GM18499 (cell line): ENCODE results near the gene PKD1.
"Not testable (repeated sequence)": the region's sequence is repeated elsewhere in the genome, so short reads cannot be mapped to it uniquely, and the experiment has no call there.

Experiments used
- ATAC-seq: cut with Tn5 transposase; IDR thresholded peaks from one replicate; pipeline ENCODE4 v1.9.1; 2021; ENCODE audit warnings: moderate number of reproducible peaks; ENCODE audit not compliant: insufficient read depth, unreplicated experiment

The PKD1 gene

DNA sequence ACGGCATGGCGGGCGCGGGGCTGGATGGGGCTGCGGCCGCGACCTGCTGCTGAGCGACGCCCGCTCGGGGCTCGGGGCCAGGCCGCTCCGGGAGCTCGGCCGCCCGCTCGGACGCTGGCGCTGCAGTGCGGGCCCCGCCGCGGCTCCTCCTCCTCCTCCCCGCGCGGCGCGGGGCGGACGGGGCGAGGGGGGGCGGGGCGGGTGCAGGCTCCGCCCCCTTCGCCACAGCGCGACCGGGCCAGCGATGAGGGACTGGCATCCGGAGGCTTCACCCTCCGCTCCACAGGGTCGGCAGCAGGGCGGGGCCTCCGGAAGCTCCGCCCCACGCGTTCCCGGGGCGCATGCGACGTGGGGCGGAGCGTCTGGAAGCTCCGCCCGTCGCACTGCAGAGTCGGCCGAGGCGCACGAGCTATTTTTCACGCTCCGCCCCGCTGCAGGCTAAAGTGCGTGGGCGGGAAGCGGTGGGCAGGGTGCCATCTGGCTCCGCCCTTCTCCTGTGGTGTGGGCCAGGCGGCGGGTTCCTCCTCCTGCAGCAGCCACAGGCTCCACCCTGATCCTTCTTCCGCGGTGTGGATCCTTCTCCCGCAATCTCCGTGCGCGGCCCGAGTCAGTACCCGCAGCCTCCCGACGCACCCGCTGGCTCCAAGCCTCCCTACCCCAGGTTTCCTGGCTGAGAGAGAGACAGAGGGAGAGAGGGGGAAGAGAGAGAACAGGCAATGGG, at the start of gene PKD1:
Gene PKD1, minus strand, starts transcription at position 129 of the 721 bp plus-strand sequence. CDS start 209 bp downstream, outside the sequence.
- not testable (repeated sequence) for ATAC-seq

DNA sequence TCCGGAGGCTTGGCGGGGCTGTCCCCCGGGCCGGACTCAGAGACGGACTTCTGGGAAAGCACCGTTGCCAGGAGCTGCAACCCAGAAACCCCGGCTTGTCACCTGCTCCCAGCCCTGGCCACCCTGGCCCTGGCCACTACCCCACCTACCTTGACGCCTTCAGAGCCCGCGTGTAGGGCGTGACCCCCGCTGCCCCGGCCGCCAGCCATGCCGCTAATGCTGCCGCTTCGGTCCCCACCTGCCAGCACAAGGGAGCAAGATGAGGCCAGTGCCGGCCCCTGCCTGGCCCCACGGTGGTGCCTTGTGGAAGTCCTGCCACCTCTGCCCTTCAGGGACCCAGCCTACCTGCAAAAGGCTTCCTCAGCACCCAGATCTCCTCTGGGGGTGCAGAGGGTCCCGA, 49.3 kb upstream of the PKD1 start:
- ATAC-seq: no peak

DNA sequence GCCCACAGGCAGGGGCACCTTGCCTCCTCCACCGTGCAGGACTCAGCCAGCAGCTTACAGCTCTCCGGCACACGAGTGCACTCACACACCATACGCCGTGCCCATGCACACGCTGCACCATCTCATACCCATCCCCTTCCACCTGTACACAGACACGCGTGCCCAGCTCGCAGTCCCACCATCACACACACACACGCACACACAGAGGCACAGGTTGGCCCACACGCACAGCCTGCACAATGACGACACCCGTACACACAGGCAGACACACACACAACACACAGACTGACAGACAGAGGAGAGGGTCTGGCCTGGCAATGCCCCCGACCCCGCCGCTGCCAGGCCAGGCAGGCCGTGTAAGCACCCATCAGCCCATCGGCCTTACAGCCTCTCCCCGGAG, 48.6 kb upstream of the PKD1 start:
- no peak for ATAC-seq

DNA sequence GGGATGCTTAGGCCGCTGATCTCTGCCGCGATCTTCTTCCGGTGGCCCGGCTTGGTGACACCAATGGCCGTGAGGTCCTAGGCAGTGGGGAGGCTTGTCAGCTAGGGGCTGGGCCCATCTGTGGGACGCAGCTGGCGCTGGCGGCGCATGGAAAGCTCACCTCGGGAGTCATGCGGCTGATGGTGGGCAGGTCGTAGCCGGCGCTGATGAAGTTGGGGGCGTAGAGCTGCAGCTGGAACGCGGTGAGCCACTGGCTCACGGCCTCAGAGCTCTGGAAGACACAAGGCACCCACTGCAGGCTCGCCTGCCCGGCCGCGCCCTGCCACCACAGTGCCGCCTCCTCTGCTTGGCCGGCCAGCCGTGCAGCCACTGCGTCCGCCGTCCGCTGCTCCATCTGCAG, 48.0 kb upstream of the PKD1 start:
- ATAC-seq: no peak

DNA sequence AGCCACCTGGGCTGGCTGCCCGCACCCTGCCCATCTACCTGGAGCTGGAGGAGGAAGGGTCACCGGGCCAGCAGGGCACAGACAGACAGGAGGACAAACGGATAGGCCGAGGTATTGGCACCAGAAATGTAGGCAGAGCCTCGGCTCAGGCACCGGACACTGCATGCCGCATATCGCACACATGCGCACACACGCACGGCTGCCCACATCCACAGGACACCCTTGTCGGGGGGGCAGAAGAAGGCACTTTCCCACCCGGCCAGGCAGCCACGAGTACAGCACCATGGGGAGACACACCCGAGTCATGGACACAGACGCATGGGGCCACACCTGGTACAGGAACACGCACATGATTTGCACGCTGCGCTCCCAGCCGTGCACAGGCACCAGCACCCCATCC, 46.3 kb upstream of the PKD1 start:
- ATAC-seq: no peak

DNA sequence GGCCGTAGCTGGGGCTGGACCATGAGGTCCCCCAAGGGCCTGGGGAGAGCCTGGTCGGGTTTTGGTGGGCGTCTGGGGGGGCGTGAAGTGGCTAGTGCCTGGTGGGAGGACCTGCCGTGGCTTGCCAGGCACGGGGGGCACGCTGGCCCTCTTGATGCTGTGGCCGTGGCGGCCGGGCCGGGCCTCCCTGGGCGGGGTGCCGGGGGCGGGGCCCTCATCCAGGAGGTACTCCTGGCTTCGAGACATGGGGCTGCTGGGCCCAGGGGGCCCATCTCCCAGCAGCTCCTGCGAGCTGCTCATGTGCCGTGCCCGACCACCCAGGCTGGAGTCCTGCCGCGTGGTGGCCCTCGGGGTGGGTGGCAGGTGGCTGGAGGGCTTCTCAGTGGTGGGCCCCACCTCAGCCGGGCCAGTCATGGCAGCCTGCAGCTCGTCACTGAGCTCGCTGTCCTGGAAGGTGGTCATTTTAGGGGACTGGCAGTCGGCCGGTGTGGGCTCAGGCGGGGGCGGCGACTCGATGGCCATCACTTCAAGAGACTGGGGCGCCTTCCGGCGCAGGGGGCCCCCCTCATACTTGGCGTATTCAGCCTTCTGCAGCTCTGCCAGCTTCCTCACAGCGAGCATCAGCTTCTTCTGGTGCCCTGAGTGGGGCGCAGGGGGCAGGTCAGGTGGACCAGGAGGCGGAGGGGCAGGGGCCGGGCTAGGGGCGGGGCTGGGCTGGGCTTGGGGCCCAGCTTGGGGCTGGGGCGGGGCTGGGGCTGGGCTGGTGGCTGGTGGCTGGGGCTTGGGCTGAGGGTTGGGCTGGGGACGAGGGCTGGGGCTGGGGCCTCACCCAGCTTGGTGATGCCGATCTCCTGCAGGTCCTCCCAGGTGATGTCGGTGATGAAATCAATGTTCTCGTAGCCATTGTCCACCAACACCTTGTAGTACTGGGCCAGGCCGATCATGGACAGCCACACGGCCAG, 45.5 kb upstream of the PKD1 start:
- no peak for ATAC-seq

DNA sequence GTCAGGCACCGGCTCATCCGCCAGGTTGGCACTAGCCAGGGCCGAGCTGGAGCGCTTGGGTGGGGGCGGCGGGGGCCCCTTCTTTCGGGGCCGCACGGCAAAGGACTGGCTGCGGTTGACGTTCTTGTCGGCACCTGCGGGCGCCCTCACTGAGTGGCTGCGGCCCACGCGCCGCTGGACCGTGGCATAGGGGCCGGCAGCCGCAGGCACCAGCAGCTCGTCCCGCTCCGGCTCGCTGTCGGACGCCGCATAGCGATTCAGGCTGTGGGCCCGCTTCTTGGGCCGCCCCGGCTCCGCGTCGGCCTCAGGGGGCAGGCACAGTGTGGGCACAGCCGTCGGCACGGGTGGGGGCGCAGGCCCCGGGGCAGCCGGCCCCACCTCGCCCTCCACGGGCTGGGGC, 44.8 kb upstream of the PKD1 start:
- no peak for ATAC-seq

DNA sequence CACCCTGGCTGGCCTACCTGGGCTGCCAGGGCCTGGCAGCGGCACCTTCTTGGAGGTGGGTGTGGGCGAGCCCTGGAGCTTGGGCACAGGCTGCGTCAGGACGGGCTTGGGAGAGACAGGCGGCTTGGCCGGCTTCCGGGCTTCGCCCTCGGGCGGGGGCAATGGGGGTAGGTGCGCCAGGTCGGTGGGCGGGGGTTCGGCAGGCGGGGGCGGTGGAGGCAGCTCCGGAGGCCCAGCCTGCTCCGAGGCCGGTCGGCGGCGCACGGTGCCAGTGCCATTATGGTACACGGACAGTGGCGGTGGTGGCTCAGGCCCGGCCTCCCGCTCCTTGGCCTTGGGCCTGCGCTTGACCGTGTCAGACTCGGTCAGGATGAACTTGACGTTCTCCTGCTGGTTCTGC, 43.9 kb upstream of the PKD1 start:
- no peak for ATAC-seq

DNA sequence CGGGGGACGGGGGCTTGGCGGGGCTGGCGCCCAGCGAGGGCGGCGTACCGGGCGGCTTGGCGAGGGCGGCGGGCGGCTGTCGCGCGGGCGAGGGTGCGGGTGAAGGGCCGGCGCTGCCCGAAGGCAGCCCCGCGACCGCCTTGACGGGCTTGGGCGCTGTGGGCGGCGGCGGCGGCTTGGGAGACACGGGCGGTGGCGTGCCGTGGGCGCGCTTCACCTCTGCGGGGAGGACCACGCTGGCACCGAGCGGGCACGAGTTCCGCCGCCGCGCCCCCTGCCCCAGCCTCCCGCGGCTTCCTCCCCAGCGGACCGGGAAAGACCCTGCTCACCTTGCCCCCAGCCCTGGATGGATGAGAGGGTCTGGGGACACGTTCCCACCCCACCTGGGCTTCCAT, 43.4 kb upstream of the PKD1 start:
- ATAC-seq: no peak

DNA sequence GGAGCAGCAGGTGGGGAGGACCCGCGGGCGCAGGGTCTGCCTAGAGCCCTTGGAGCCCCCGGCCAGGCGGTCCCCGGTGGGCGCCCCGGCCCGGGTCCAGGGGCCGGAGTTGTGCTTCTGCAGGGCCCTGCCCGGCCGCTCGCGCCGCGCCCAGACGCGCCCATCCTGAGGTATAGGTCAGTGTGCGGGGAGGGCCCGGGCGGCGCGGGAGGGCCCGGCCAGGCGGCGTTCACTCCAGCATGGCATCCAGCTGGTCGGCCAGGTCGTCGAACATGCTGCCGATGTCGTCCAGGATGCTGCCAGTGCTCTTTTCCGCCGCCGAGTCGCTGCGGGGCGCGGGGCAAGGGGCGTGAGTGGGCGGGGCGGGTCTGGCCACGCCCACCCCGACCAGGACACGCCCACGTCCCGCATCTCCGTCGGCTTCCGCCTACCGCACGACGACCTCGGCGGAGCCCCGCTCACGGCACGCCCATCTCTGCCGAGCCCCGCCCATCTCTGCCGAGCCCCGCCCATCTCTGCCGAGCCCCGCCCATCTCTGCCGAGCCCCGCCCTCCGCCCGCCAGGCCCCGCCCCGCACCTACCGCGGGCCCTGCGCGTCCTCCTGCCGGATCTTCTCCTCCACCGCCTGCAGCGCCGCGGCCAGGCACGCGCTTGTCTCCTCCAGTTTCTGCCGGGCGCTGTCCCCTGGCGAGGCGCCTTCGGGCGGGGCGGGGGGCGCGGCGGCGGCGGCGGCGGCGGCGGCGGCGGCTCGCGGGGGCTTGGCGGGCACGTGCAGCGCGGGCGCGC, 42.8 kb upstream of the PKD1 start:
- no peak for ATAC-seq

DNA sequence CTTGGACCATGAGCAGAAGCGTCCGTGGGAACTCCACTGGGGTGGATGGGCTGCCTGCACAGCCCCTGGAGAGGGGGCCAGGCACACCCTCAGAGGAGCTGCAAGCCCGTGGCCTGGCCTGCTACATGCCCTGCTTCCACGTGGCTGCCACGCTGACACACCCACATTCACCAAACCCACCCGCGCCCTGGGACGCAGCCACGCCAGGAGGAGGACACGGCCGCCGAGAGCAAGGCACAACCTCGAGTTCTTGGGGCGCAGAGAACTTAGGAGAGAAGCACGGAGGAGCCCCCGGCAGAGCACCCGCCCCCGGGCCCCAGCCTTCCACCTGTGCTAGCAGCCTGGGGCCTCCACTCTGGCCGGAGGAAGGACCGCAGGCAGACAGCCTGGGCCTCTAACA, 41.9 kb upstream of the PKD1 start:
- no peak for ATAC-seq

DNA sequence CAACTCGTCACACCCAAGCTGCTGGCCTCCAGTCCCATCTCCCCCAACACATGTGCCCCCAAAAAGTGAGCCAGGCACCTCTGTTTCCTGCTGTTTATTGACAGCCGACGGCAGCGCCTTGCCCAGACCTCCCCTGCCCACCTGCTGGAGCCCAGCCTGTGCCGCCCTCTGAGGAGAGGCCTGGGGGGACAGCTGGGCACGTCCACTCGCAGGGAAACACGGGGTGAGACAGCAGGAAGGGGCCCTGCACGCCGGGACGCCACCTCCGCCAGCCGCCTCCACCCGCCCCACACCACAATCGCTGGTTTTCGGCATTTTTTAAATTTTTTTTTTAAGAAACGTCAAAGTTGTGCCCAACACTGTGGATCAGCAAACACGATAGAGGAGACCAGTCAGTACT, 41.4 kb upstream of the PKD1 start:
- no peak for ATAC-seq

DNA sequence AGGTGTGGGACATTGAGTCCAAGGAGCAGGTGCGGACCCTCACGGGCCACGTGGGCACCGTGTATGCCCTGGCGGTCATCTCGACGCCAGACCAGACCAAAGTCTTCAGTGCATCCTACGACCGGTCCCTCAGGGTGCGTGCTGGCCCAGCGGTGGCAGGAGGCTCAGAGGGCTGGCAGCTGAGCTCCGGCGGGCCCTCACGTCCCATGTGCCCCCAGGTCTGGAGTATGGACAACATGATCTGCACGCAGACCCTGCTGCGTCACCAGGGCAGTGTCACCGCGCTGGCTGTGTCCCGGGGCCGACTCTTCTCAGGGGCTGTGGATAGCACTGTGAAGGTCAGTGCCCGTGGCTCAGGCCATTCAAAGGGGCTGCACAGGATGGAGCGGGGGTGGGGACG, 40.3 kb upstream of the PKD1 start:
- no peak for ATAC-seq

DNA sequence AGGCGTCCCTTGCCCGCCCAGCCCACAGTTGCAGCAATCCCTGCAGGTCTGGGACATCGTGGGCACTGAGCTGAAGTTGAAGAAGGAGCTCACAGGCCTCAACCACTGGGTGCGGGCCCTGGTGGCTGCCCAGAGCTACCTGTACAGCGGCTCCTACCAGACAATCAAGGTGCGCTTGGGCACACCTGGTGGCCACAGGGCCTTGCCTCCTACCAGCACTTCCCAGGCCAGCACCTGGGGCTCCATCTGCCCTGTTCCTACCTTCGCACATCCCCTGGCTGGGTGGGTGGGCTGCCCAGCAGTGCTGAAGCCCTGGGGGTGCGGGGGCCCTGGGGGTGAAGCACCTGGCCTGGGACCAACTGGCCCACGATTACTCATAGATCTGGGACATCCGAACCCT, 39.8 kb upstream of the PKD1 start:
- no peak for ATAC-seq

DNA sequence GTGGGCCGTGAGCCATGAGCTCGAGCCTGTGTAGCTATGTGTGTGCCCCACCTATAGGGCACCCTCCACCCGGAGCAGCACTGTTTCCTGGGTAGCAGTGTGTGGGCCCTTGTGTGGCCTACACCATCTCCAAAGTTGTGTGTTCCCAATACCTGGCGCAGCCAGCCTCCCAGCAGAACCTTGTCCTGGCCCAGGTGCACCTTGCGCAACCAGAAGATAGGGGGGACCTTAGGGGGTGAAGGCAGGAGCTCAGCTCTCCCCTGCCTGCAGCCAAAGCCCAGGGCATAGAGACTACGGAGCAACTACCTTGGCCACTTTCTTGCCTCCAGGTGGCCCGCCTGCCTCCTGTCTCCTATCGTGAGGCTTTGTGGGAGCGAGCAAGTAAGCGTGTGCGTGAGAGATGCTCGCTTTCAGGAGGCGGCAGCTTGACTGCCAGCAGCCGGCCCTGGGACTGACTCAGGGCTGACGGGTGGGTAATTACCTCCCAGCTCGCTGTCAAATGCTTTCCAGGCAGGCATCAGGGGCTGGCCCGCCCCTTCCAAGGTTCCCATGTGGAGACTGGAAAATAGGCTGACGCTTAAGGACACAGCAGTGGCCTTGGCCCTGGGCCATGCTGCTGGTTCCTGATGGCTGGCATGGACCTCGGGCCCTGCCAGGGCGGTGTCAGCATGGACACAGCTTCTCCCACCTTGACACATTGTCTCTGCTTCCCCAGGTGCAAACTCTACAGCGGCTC, 38.9 kb upstream of the PKD1 start:
- no peak for ATAC-seq

DNA sequence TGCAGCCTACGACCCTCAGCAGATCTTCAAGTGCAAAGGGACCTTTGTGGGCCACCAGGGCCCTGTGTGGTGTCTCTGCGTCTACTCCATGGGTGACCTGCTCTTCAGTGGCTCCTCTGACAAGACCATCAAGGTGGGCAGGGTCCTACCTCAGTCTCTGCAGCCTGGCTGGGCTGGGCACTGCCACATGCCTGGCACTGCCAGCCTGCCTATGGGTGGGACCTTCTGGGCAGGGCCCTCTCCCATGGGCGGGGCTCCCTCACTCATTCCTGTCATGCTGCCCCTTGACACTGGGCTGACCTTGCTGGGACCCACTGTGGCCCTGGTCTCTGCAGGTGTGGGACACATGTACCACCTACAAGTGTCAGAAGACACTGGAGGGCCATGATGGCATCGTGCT, 38.2 kb upstream of the PKD1 start:
- no peak for ATAC-seq

DNA sequence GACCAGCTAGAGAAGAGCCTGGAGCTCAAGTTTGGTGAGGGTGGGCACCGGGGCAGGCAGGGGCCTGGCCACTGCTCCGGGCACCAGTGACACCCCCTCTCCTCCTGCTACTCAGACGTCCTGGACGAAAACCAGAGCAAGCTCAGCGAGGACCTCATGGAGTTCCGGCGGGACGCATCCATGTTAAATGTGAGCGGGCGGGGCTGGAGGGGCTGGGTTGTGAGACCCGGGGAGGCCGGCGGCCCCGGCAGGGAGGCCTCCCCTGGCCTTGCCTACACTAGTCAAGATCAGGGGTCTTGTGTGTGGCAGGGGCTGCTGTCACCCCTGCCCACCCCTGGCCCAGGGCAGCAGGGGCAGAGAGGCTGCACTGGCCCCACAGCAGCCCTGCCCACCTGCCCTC, 37.7 kb upstream of the PKD1 start:
- ATAC-seq: no peak

DNA sequence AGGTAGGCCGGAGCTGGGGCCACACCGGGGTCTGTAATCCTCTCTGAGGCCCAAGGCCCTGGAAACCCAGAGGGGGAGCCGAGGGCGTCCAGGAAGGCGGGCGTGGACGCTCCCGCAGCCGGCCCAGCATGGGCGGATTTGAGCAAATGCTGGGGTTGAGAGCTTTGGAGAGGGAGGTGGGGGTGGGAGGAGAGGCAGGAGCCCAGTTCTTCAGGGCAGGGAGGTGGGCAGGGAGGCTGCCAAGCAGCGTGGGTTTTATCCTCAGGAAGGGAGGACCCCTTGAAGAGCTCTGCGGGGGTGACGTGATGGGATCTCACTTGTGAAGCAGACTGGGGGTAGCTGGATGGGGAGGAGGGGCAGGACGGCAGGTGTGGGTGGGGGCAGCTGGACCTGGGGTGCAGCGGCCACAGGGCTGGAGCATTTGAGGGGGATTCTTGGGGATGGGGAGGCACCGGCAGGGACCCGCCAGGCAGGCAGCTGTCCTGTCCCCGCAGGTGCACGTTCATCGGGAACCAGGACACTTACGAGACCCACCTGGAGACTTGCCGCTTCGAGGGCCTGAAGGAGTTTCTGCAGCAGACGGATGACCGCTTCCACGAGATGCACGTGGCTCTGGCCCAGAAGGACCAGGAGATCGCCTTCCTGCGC, 37.1 kb upstream of the PKD1 start:
- ATAC-seq: no peak

DNA sequence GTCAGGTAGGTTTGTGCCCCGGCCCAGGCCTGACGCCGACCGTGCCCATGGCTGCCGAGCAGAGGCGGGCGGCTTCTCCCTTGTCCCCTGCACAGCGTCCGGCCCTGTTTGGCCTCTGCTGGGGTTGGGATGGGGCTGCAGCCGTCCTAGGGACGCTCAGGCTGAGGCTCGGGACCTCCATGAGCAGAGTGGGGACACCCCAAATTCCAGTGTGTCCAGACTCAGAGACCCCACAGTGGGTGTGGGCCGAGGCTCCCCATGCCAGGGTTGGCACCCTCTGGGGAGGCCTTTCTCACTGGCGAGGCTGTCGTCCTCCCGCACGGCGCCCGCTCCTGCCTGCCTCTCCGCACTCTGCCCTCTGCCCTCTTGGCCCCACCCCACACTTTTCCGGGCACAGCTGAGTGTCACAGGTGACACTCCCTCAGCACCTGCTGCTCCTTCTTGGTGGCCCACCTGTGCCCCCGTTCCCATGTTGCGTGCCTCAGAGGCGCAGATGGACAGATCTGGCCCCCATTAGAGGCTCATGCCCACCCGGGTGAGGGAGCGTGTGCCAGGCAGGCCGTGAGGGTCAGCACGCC, 36.0 kb upstream of the PKD1 start:
- ATAC-seq: no peak
